ENCODE measurements around the gene TRIM23. TPM values are rescaled to one million over a fixed set of nuclear protein-coding genes. Genes with fewer than 3 reads are reported as not detected.

The TRIM23 gene
- total RNA-seq, result 10 to 100 TPM in 2 of 4 donors, 1 to 10 TPM in 2; 3.4 to 12.4 (median 7.7) TPM

- Histone ChIP-seq H3K4me3 (peak within 1 kb of the TSS; percentile 57 to 90 (median 85)), H3K27ac (peak within 1 kb of the TSS; percentile 82 to 92 (median 87)), H3K4me1 (peaks cover 15 to 33% (median 21%) of the 10 kb centered on the region in 4 donors), H3K27me3 (no peaks in the 10 kb centered on the region), H3K36me3 (peaks cover 0 to 7% (median 0%) of the 10 kb centered on the region in 4 donors), H3K9me3 (no peaks in the 10 kb centered on the region)
- in situ Hi-C loops (cut with MboI; ENCODE audit: low pct_ligation_motif_present in 1 of 4, low pct_unique_long_range_greater_than_20kb in 1 of 4, low sequenced_read_pairs in 3 of 4), result no loop called here
- DNase-seq, result peak; percentile 93
- TF ChIP-seq POLR2AphosphoS5 (IDR thresholded peaks at IDR 0.05) (peak; percentile 35 to 59 (median 49)), POLR2A (IDR thresholded peaks at IDR 0.05) (peak; percentile 38), CTCF (IDR thresholded peaks at IDR 0.05) (peak in 2 of 5 experiments; percentile 6), EP300 (IDR thresholded peaks at IDR 0.05; ENCODE audit: low read depth) (no peak)
- WGBS, 2 donors (ENCODE audit: low coverage in 1 of 2), result 0 to 1% methylated on average over 2 to 32 of the region's 32 CpGs
- intact Hi-C loops (cut with DNase I; ENCODE audit: low total_unique reads), result no loop called here
These were observed at the start of gene TRIM23 for GRCh38 chr5:65624025-65624570. Gene TRIM23 (minus strand): TSS chr5:65624333. CDS start chr5:65624274, 59 bp downstream.

- intact Hi-C loops (cut with DNase I; ENCODE audit: low total_unique reads), result no loop called here
- H3K4me3 ChIP-seq, result no peak overlapping the region
- H3K36me3 ChIP-seq, result peaks cover 0 to 5% (median 0%) of the 10 kb centered on the region in 4 donors
- in situ Hi-C loops (cut with MboI; ENCODE audit: low pct_ligation_motif_present in 1 of 4, low pct_unique_long_range_greater_than_20kb in 1 of 4, low sequenced_read_pairs in 3 of 4), result no loop called here
- H3K9me3 ChIP-seq, result no peaks in the 10 kb centered on the region
- H3K4me1 ChIP-seq, result no peaks in the 10 kb centered on the region
- DNase-seq, result no peak
- 84 to 100% methylated on average over 1 of the region's 1 CpG for WGBS, 2 donors (ENCODE audit: low coverage in 1 of 2)
- no peaks in the 10 kb centered on the region for H3K27me3 ChIP-seq
- no peak overlapping the region for H3K27ac ChIP-seq
- TF ChIP-seq CTCF (IDR thresholded peaks at IDR 0.05) (no peak), POLR2A (IDR thresholded peaks at IDR 0.05) (no peak), POLR2AphosphoS5 (IDR thresholded peaks at IDR 0.05) (no peak), EP300 (IDR thresholded peaks at IDR 0.05; ENCODE audit: low read depth) (no peak)
These were observed 48.7 kb upstream of the TRIM23 start for GRCh38 chr5:65672796-65673195.

- Histone ChIP-seq H3K36me3 (peaks cover 0 to 5% (median 0%) of the 10 kb centered on the region in 4 donors), H3K27me3 (no peaks in the 10 kb centered on the region)
These were observed 44.6 kb upstream of the TRIM23 start for GRCh38 chr5:65668696-65669095.

GRCh38 chr5:65663804-65664521 is 39.8 kb upstream of the TRIM23 start:
- TF ChIP-seq POLR2A (IDR thresholded peaks at IDR 0.05) (no peak), EP300 (IDR thresholded peaks at IDR 0.05; ENCODE audit: low read depth) (no peak), CTCF (IDR thresholded peaks at IDR 0.05) (peak in 4 of 5 experiments; percentile 8 to 44 (median 40)), POLR2AphosphoS5 (IDR thresholded peaks at IDR 0.05) (no peak)
- no peak for DNase-seq
- 100% methylated on average over 1 of the region's 1 CpG for WGBS, 2 donors (ENCODE audit: low coverage in 1 of 2)
- intact Hi-C loops (cut with DNase I; ENCODE audit: low total_unique reads), result no loop called here
- no peak overlapping the region for H3K27ac ChIP-seq
- H3K4me3 ChIP-seq, result no peak overlapping the region
- no peaks in the 10 kb centered on the region for H3K4me1 ChIP-seq
- no peaks in the 10 kb centered on the region for H3K9me3 ChIP-seq
- H3K36me3 ChIP-seq, result peaks cover 0 to 7% (median 0%) of the 10 kb centered on the region in 4 donors
- in situ Hi-C loops (cut with MboI; ENCODE audit: low pct_ligation_motif_present in 1 of 4, low pct_unique_long_range_greater_than_20kb in 1 of 4, low sequenced_read_pairs in 3 of 4), result no loop called here
- no peaks in the 10 kb centered on the region for H3K27me3 ChIP-seq

More at GRCh38 chr5:65668696-65669095, 44.6 kb upstream of the TRIM23 start:
- H3K9me3 ChIP-seq, result no peaks in the 10 kb centered on the region
- WGBS, 2 donors (ENCODE audit: low coverage in 1 of 2), result 81 to 86% methylated on average over 6 to 7 of the region's 7 CpGs
- no peak for TF ChIP-seq POLR2AphosphoS5 (IDR thresholded peaks at IDR 0.05)
- intact Hi-C loops (cut with DNase I; ENCODE audit: low total_unique reads), result no loop called here
- no peak overlapping the region for H3K27ac ChIP-seq
- in situ Hi-C loops (cut with MboI; ENCODE audit: low pct_ligation_motif_present in 1 of 4, low pct_unique_long_range_greater_than_20kb in 1 of 4, low sequenced_read_pairs in 3 of 4), result no loop called here
- no peak for DNase-seq
- H3K4me1 ChIP-seq, result no peaks in the 10 kb centered on the region
- no peak overlapping the region for H3K4me3 ChIP-seq

All from transverse colon (tissue), 4 donors.